GM04503 (cell line): ENCODE data around the gene SIRT6.
"Not testable (repeated sequence)": the region's sequence is repeated elsewhere in the genome, so short reads cannot be mapped to it uniquely, and the experiment has no call there.

Experiments used
- DNase-seq: peaks from one replicate; pipeline ENCODE4 v3.0.0-alpha.2; 2012; ENCODE audit warnings: low read depth

The SIRT6 gene

DNA sequence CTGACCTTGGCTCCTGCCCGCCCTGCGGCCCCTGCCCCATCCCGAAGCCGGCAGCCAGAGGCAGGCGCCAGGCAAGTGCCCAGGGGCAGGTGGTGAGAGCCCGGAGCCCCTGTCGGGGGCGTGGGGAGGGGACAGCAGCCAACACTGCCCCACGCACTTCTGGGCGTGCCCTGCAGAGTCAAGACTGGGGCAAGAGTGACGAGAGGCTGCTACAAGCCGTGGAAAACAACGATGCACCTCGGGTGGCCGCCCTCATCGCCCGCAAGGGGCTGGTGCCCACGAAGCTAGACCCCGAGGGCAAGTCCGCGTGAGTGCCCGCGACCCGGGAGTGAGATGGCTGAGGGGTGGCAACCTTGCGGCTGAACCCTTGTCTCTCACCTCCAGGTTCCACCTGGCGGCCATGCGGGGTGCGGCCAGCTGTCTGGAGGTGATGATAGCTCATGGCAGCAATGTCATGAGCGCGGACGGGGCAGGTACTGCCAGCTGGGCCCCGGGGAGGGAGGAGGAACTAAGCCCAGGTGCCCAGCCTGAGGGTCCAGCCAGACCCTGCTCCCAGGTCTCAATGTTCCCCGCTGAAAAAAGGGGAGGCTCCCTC is 17.4 kb upstream of the SIRT6 start:
- no peak for DNase-seq

DNA sequence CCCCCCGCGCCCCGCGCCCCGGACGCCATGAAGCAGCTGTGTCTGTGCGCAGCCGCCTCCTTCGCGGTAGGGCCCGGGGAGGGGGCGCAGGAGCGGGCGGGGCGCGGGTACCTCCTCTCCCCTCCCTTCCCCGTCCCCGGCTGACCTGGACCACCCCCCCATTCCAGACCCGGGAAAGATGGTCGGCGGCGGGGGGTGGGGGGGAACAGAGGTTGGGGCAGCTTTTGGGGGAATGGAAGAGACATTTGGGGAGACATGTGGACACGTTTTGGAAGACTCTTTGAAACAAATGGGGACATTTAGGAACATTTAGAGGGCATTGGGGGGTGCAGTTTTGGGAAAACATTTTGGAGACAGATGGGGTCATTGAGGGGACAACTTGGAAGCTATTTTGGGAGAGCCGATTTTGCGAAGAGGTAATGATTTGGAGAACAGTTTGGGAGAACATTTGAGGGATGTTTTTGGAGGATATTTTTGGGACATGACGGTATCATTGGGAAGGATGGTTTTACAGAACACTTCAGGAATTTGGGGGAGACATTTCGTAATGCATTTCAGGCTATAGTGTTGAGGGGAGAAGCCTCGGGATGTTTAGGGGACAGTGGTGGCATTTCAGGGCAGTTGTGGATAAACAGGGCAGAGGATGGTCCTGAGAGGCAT is 16.2 kb upstream of the SIRT6 start:
- DNase-seq, result no peak

DNA sequence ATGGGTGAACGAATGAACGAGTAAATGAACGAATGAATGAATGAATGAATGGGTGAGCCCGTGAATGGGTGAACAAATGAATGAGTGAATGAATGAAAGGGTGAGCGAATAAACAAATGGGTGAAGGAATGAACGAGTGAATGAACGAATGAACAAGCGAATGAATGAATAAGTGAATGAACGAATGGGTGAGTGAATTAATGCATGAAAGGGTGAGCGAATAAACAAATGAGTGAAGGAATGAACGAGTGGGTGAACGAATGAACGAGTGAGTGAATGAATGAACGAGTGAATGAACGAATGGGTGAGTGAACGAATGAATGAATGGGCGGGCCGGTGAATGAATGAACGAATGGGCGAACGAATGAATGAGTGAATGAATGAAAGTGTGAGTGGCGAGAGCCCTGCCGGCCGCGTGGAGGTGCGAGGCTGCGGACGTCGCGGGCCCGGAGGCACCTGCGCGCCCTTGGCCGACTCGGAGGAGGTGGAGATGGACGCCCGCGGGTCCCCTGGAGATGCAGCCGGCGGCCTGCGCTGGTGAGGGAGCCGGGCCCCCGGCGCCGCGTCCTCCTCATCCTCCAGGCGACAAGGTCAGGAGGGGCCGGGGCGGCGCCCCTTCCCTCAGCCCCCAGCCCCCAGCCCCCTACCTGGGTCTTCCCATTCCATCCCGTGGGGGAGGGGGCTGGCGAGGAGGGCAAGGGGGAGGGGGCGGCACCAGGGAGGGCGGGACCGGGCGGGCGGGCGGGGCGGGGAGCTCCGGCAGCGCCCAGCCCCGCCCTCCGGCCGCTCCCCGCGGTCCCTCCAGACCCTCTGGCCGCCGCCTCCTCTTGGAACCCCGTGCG is 15.5 kb upstream of the SIRT6 start:
- DNase-seq, result no peak

DNA sequence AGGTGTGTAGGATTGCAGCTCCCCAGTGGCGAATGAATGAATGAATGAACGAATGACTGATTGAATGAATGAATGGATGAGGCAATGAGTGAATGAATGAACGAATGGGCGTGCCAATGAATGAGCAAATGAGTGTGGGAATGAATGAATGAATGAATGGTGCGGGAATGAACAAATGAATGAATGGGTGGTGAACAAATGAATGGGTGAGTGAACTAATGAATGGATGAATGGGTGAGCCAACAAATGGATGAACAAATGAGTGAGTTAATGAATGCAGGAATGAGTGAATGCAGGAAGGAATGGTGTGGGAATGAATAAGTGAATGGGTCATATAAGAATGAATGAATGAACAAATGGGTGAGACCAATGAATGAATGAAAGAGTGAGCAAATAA is 14.9 kb upstream of the SIRT6 start:
- DNase-seq, result no peak

GRCh38 chr19:4196587-4197148 is 14.3 kb upstream of the SIRT6 start:
- no peak for DNase-seq

GRCh38 chr19:4196009-4196408 is 13.6 kb upstream of the SIRT6 start:
- DNase-seq, result no peak

DNA sequence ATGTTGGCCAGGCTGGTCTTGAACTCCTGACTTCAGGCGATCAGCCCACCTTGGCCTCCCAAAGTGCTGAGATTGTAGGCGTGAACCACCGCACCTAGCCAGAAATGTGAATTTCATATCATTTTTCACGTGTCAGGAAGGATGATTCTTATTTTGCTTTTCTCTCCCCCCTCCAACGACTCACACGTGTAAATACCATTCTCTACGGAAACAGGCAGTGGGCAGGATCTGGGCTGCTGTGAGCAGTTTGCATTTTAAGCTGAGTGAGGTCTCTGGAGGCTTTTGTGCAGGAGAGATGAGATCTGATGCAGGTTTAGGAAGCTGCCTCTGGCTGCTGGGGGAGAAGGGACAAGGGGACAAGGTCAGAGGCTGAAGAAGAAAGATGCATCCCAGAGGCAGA is 12.0 kb upstream of the SIRT6 start:
- DNase-seq, result no peak

DNA sequence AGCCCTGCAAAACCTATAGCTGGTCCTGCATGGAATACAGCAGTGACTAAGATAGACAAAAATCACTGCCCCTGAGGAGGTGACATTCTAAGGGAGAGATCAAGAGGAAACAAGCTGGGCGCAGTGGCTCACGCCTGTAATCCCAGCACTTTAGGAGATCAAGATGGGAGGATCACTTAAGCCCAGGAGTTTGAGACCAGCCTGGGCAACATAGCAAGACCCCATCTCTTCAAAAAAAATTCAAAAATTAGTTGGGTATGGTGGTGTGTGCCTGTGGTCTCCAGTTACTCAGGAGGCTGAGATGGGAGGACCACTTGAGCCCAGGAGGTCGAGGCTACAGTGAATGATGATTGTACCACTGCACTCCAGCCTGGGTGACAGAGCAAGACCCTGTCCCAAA is 10.2 kb upstream of the SIRT6 start:
- not testable (repeated sequence) for DNase-seq

- no peak for DNase-seq
Measured at GRCh38 chr19:4189641-4190040, 7.3 kb upstream of the SIRT6 start.

GRCh38 chr19:4187313-4188122 is 5.2 kb upstream of the SIRT6 start:
- DNase-seq, result no peak

DNA sequence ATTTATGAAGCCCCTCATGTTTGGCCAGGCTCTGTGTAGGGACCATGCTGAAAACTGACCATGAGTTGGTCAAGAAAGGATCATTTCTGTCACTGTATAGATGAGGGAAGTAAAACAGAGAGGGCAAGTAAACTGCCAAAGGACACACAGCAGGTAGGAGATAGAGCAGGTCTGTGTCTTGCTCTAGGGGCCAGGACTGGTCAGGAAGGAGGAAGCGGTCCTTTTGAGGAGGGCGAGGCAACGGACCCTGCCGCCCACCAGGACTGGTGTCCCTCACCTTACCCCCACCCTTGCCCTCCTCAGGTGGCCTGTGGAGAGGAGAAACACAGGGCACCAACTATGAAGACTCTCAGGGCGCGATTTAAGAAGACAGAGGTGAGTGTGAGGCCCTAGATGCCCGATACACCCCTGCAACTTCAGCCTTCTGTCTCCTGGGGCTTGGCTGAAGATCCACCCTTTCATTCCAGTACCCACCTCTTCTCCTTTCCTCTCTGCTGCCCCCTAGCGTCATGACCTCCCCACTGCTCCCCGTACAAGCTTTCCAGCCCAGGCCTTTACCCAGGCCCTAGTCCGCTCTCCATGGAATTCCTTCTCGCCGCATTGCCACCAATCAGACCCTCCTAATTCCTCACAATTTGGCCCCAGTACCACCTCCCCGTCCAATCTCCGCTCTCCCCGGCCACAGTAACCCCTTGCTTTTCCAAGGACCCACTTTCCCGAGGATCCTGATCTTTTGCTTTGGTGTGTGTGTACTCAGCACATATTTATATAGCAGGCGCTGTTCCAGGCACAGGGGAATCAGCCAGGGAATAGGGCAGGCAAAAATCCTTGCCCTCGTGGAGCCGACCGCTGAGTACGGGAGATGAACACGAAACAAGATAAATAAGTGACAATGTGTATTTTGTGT is 4.0 kb upstream of the SIRT6 start:
- no peak for DNase-seq

DNA sequence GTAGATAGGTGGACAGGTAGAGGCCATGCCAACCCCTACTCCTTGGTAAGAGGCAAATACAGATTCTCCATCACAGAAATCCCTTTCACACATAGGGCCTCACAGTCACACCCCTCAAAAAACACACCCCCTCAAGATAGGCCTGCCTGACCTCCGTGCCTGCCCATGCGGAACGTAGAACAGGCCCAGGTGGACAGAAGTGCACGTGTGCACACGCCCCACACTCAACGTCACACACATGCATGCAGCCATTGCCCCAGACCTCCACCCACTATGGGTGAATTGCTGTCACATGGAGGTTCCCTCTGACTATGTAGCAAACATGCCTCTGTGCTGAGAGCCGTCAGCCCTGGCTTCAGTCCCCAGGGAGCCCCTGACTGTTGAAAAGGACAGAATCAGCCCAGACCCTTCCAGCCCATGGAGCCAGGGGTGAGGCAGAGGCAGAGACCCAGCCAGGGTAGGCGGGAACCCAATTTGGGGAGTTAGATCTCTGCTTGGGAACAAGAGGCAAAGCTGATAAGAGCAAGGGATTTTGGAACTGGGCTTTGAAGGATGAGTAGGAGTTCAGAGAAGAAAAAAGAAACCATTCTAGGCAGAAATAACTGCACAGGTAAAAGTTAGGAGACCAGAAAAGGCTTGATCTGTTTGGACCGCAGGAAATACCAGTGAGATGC is 3.2 kb upstream of the SIRT6 start:
- no peak for DNase-seq

GRCh38 chr19:4184718-4185352 is 2.5 kb upstream of the SIRT6 start:
- DNase-seq, result no peak

DNA sequence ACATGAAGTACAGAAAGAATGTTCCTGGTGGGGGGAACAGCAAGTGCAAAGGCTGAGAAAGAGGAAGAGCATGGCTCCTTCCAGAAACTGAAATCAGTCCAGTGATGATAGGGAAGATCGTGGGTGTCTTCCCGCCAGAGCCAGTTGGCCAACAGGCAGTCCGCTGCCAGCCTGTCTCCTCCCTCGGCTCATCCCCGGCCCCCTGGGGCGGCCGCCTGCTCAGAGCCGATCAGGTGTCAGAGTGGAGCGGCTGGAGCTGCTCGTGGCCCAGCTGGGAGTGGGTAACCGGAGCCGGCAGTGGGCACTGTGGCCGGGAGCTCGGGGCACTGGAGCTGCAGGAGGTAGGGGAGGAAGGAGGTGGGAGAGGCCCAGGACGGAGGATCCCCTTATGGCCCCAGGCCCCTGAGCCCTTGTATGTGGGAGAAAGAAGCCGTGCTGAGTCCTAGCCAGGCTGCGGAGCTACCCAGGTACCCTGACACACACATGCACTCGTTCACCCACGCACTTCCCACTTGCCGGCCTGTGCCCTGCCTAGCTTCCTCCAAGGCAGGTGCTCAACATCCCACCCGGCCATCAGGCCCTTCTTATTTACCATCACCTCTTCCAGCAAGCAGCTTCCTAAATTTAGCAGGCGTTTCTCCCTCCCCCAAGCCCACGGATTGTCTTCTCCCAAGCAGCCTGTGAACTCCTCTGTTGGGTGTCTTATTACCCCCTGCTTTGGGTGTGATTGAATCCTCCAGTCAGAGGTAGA is 1.8 kb upstream of the SIRT6 start:
- no peak for DNase-seq

GRCh38 chr19:4181053-4181508 is 1.3 kb downstream of the SIRT6 start:
- no peak for DNase-seq

GRCh38 chr19:4178990-4179389 is 3.4 kb downstream of the SIRT6 start:
- no peak for DNase-seq

GRCh38 chr19:4177146-4177545 is 5.2 kb downstream of the SIRT6 start:
- DNase-seq, result no peak

GRCh38 chr19:4175669-4175931 is 6.8 kb downstream of the SIRT6 start:
- DNase-seq, result no peak

DNA sequence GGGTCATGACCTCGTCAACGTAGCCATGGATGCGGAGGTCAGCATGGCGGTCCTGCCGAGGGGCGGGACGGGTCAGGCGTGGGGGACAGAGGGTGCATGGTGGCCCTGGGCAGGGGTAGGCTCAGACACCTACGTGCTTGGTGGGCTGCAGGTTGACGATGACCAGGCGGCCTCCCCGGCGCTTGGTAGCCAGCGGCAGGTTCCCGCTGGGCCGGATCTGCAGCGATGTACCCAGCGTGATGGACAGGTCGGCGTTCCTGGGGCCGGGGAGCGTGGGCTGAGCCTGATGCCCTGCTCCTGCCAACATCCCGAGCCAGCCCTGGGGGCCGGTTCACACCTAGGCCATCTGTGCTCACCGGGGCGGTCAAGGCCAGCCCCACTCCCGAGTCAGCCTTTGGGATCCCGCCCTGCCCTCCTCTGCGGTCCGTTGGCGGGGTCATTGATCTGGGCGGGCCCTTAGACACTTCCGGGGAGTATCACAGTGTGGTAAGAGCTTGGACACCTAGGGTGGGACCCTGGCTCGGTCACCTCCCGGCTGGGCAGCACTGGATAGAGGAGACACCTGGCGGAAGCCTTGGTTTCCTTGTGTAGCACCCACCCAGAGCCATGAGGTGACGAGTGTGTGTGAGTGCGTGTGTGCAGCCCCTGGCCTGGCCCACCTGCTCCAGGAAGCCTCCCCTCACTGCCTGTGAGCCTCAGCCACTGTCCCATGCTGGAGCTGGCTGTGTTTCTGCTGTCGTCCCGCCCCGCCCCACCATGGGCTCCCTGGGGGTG is 7.3 kb downstream of the SIRT6 start:
- DNase-seq, result no peak
